GM21526 (cell line): ENCODE results near the gene FNDC8.
"Not testable (repeated sequence)": the region's sequence is repeated elsewhere in the genome, so short reads cannot be mapped to it uniquely, and the experiment has no call there.

ENCODE experiments used
- ATAC-seq: cut with Tn5 transposase; IDR thresholded peaks from one replicate; pipeline ENCODE4 v1.9.1; 2021; ENCODE audit warnings: moderate library complexity; ENCODE audit not compliant: unreplicated experiment, low FRiP score

Gene FNDC8

GRCh38 chr17:35090707-35091106 is 30.7 kb upstream of the FNDC8 start:
- ATAC-seq: not testable (repeated sequence)

- ATAC-seq: no peak
These were observed 26.5 kb upstream of the FNDC8 start for GRCh38 chr17:35094902-35095301.

- no peak for ATAC-seq
These were observed 25.7 kb upstream of the FNDC8 start for GRCh38 chr17:35095741-35096140.

GRCh38 chr17:35097776-35098175 is 23.6 kb upstream of the FNDC8 start:
- no peak for ATAC-seq

- no peak for ATAC-seq
These were observed 21.5 kb upstream of the FNDC8 start for GRCh38 chr17:35099908-35100307.

- ATAC-seq: no peak
These were observed 20.4 kb upstream of the FNDC8 start for GRCh38 chr17:35101036-35101435.

- ATAC-seq: no peak
These were observed 19.7 kb upstream of the FNDC8 start for GRCh38 chr17:35101725-35102124.

- ATAC-seq: no peak
These were observed 18.1 kb upstream of the FNDC8 start for GRCh38 chr17:35103271-35103670.

GRCh38 chr17:35104844-35105450 is 16.5 kb upstream of the FNDC8 start:
- no peak for ATAC-seq

GRCh38 chr17:35110791-35111190 is 10.6 kb upstream of the FNDC8 start:
- ATAC-seq: not testable (repeated sequence)

GRCh38 chr17:35116845-35117244 is 4.6 kb upstream of the FNDC8 start:
- ATAC-seq: no peak

GRCh38 chr17:35117984-35118383 is 3.4 kb upstream of the FNDC8 start:
- ATAC-seq: no peak

GRCh38 chr17:35119370-35120165 is 1.8 kb upstream of the FNDC8 start, which contains the start of gene RAD51D:
Gene RAD51D (minus strand): TSS chr17:35119860. CDS start chr17:35119613, 247 bp downstream.
- peak; percentile 66 for ATAC-seq

GRCh38 chr17:35127751-35128514 is 6.5 kb downstream of the FNDC8 start:
- ATAC-seq: no peak

GRCh38 chr17:35129154-35129972 is 7.9 kb downstream of the FNDC8 start:
- no peak for ATAC-seq

- no peak for ATAC-seq
These were observed 8.5 kb downstream of the FNDC8 start for GRCh38 chr17:35129973-35130351.

- no peak for ATAC-seq
These were observed 9.0 kb downstream of the FNDC8 start for GRCh38 chr17:35130392-35130791.

- no peak for ATAC-seq
These were observed 10.7 kb downstream of the FNDC8 start for GRCh38 chr17:35132099-35132498.

- ATAC-seq: no peak
These were observed 11.6 kb downstream of the FNDC8 start for GRCh38 chr17:35132816-35133550.

- no peak for ATAC-seq
These were observed 13.9 kb downstream of the FNDC8 start for GRCh38 chr17:35135322-35135721.
